ENCODE measurements around the gene EFS.
A peak's percentile ranks its signal among the peaks of the same experiment; 100 is the strongest.

EFS gene

DNA sequence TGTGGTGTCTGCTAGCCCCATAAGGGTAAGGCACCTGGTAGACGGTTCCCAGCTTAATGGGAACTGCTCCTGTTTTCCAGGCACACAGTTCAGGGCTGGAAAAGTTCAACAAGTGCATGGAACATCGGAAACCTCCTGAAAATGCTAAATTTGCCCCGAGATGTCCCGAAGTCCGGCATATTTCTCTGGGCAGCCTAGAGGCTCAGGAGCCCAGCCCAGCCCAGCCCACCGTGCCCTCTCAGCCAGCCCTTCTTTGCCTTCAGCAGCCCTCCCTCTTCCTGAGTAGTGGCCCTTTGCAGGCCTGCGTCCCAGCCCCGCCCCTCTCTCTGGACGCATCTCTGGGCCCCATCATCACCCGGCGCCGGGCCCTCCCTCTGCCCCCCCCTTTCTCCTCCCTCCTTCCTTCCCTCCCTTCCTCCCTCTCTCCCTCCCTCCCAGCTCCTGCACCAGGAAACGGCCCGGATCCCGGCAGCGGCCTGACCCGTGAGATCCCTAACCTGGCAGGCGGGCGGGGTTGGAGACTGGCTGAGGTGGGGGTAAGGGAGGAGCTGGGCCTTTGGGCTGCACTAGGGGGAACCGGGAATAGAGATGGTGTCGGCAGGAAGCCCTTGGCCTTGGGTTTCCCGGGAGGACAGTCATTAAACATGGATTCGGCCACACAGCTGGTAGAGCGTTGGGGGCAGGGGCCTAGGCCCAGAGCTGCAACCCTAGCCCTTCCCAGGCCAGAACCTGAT lies 58.4 kb downstream of the EFS start, which contains the start of gene BCL2L2:
TSS of gene BCL2L2 (plus strand) at position 422 of the 734 bp plus-strand sequence. CDS start 935 bp downstream, outside the sequence.
- TF ChIP-seq PAX5 (IDR thresholded peaks at IDR 0.05; ENCODE audit: insufficient read depth, low read length, severe bottlenecking) (no peak), POU2F2 (IDR thresholded peaks at IDR 0.05; ENCODE audit: low read depth, low read length) (0 out of 2 replicates have a peak, but pooled peaks have one; percentile 19), SPI1 (IDR thresholded peaks at IDR 0.05; ENCODE audit: low read depth, low read length) (no peak), POLR2A (IDR thresholded peaks at IDR 0.05; ENCODE audit: low read depth, low read length) (peak; percentile 73), POLR2AphosphoS5 (IDR thresholded peaks at IDR 0.05; ENCODE audit: low read depth, low read length) (peak; percentile 75), TAF1 (IDR thresholded peaks at IDR 0.05; ENCODE audit: low read depth, low read length) (no peak; the same call in 1 of the 2 replicates)
- DNase-seq (ENCODE audit: insufficient read length, low spot score) = peak; percentile 69
- peak; percentile 60 for FAIRE-seq
